GM19238 (cell line): ENCODE data around the gene UNC5C.

Source experiments
- DNase-seq: peaks from one replicate; pipeline ENCODE4 v3.0.0; 2011; ENCODE audit warnings: low spot score; ENCODE audit not compliant: insufficient read length

The UNC5C gene

DNA sequence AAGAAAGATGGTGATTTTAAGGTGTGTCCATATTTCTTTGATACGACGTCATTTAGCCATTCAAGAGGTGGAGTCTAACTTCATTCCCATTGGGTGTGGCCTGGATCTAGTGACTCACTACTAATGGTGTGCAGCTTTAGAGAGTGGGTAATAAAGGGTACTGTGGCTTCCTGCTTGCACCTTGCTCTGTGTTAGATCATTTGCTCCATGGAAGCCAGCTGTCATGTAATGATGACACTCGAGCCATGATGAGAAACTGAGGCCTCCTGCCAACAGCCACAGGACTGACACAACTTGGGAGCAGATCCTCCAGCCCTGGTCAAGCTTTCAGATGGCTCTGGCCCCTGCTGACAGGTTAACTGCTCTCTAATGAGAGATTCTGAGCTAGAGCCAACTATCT is 82.0 kb downstream of the UNC5C start:
- no peak for DNase-seq

DNA sequence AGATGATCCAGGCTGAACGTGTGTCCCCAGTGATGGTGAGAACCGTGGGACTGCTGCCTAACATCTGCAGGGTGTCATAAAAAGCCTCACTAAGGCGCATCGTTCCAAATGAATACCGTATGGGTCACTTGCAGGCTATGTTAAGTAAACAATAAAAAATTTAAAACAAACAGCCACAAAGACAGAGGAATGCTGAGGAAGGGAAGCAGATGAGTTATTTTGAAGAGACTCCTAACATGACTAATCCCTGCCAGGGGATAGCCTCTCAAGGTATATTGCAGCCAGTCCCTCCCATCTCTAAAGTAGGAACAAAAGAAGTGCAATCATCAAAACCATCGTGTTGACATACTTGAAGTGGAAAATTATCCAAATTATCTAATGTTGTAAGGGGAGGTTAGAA is 83.8 kb downstream of the UNC5C start:
- no peak for DNase-seq

DNA sequence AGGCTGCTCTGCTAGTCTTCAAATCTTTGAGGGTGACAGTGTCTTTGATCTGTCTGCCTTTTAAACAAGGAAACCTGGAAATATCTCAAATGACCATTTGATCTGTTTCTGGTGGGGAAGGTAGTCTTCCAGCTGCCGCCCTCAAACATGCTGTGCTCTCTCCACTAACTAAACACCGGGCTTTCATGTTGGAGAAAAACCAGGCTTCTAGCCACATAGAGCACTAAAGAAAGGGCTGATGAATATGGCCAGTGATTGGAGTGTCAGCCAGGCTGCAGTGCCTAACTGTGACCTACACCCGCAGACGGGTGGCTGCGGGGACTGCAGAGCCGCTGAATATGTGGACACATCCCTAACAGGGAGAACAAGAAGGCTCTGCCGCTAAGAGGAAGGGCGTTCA is 85.9 kb downstream of the UNC5C start:
- no peak for DNase-seq

DNA sequence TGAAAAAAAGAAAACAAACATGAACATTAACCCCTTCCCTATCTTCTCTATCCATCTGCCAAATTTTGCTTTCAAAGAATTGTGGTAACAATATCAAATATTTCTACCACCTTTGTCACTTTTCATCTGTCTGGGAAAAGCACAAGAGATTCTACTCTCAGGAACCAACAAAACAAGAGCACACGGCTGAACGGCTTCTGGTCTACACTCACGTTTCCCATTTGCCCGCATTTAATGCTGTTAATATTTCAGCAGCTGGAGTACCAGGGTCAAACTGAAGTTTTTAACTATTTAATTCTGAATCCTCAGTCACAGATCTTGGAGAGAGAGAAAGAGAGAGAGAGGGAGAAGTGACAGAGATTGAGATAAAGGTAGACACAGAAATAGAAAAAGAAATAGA is 91.4 kb downstream of the UNC5C start:
- no peak for DNase-seq

DNA sequence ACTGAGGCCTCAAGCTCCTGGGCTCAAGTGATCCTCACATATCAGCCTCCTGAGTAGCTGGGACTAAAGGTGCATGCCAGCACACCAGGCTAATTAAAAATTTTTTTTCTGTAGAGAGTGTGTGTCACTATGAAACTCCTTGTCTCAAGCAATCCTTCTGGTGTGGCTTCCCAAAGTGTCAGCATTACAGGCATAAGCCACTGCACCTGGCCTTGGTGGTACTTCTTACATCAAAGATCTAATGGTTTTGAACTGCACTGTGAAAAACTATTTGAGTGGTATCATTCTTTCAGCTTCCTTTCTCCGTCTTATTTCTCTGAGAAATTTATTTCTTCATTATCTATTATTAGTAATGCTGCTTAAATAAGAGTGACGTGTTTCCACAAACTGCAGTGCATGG is 98.5 kb downstream of the UNC5C start:
- DNase-seq, result no peak

DNA sequence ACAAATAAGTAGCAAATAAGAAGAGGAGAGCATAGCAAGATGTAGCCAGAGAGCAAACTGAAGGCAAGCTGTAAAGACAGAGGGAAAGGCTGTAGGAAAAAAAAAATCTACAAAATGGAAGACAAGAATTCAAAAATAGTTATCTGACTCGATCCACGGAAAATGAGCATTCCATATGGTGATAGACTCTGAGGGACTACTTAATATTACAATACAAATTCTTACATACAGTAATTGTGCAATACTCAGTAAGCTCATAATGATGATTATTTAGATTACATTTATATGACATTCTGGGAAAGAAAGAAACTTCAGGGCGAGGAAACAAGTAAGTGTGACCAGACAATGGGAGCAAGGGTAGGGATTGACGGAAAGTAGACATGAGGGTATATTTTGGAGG is 102.6 kb downstream of the UNC5C start:
- DNase-seq, result no peak

DNA sequence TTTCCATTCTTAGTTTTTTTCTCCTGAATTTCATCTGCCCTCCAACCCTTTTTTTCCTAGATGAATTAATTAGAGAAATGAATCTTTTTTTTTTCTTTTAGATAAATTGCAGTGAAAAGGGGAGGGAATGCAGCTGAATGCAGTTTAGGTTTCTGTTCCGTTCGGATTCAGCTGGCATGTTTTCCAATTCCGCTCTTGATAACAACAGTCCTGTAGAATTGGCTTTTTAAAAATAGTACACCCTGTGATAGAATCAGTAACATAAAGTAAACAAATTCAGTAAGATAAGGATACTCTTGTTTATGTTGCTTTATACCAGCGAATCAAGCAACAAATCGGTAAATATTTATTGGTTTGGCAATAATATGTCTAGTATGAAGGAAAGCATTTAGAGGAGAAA is 103.5 kb downstream of the UNC5C start:
- DNase-seq, result no peak

DNA sequence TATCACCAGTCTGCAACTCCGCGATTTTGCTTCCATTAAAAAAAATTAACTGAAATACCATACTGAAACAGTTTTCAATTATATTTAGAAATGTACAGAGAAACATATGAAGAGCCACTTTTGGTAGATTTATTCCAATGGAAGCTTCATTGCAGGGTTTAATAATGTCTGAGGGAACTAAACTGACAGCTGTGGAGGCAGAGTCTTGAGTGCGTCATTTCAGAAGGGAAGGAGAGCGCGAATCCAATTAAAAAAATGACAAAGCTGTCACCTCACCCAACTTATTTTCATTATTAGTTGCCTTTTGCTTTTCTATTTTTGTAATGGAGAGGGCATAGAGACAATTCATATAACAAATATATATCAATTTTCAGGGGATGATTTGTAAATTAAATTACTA is 104.0 kb downstream of the UNC5C start:
- DNase-seq, result no peak

DNA sequence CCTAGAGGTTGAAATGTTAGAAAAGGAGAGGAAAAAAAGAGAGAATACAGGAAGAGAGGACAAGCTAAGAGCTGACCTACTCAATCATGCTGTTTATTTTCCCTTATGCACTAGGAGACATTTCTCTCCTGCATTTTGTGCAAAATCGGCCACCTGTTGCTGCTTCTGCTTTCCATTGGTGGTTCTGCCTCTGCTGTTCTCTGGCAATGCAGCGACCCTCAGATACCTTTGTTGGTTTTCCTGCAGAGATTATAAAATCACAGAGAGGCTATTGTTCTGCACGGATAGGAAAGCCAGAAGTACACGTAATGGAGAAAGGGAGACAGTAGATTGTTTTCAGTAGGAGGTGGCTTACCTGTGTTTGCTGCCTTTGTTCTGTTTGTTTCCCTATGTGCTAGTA is 108.9 kb downstream of the UNC5C start:
- no peak for DNase-seq

DNA sequence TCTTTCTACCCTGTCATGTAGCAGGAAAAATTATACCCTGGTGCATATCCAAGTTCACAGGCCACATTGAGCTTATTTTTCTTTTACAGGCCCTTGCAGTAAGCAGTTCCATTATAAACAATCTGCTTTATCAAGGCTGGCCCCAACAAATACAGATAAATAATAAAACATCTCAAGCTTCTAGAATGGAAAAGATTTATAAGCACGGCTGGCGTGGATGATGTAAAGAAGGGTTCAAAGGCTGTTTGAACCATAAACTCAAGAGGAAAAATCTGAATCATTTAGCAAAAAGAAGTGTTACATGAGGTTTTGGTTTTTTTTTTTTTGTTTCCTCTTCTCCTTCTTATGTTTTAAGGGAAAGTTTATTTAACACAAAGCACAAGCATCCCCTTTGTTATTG is 109.7 kb downstream of the UNC5C start:
- no peak for DNase-seq

DNA sequence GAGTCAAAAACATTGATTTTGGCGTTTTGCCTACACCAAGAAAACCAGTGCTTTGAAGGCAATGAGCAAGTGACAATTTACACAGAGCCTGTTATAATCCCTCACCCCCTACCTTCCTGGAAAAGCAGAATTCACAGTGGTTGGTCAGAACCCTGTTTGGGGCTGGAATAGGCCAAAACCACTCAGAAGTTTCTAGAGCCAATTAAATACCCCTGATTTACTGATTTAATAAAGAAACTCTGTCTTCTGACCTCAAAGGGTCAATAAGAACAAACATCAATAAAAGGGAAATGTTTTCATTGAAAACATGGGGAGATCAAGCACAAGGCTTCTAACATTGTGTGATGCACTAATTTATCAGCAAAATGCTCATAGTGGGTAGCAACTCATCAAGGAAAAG is 116.3 kb downstream of the UNC5C start:
- no peak for DNase-seq

DNA sequence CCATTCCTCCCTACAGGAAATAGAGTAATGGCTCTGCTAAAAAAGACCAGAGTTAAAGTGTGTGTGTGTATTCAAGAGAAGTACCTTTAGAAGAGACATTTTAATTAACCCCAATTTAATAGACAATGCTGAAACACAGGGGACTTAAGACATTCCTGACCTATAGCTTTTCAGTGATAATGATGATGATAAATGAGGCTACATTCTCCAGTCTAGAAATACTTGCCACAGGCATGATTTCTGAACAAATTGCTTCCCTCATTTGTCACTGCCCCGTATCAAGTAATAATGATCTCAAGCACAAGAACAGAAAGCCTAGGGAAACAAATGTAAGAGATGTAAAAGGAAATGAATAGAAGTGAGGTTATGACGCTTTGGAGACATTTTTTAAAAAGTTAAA is 117.1 kb downstream of the UNC5C start:
- no peak for DNase-seq

DNA sequence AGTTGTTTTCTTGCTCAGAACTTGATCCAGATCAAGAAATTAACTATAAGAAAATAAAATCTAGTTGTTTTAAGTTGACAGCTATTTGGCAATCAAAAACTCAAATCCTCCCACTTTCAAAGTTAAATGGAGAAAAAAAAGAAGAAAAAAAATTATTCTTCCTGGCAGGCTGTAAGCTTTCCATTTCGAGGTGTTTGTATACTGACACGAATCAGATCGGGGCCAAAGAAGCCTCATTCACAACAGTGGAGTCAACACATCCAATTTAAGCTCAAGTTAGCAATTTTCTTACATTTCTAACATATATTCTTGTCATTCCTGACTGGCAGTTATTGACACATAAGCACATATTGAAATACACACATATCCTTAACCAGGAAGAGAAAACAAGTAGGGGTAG is 119.4 kb downstream of the UNC5C start:
- no peak for DNase-seq

DNA sequence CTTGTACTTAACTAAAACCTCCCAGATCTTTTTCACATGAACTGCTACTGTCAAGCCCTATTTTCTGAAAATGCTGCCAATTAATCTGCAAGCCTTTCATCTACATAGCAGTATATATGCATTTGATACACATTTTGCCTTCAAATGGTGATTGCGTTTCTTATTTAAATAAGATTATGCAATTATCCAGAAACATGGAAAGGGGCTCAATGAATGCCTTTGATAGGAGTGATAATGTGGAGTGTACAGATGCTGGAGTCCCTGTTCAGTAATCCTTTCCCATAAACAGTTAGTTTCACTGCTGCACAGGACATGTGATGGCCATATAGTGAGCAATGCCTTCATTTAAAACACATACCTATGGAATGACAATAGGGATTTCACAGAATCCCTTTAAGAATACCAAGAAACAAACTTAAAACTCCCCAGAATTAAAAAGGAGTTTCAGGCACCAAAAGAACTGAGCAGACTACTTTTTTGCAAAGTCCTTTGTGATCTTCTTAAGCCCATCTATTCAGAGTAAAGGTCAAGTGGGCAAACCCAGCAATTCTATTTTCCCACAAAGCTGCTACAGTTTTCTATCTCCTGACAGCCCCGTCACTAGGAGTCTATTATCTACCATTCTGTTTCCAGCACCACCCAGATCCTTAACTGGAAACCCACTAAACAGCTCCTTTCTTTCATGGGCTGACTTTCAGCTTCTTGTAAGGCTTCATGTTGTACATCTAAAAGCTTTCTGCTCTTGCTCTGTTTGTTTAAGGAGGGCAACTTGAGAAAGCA is 120.3 kb downstream of the UNC5C start:
- DNase-seq, result no peak

DNA sequence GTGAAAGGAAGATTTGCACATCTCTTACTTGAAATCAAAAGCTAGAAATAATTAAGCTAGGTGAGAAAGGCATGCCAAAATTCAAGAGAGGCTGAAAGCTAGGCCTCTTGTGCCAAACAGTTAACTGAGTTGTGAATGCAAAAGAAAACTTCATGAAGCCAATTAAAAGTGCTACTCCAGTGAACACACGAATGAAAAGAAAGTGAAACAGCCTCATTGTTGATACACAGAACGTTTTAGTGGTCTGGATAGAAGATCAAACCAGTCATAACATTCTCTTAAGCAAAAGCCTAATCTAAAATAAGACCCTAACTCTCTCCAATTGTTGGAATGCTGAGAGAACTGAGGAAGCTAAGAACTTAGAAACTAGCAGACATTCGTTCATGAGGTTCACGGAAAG is 122.3 kb downstream of the UNC5C start:
- DNase-seq, result no peak

DNA sequence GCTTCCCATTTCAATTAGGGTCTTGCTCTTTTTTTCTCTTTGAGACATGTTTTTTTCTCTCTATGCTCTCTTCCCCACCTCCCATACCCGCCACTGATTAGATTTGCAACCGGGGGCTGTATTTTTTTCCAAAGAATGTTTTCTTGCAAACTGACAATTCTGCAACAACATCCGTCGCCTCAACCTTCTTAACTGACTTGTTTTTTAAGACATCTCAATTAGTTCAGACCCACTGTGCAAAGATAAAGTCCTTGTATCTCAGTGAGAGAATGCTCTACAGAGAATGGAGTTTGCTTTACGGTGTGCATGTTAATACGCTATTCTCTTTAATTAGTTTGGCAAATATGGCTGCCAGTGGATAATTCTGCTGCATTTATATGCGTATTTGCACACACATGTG is 126.3 kb downstream of the UNC5C start:
- DNase-seq, result no peak

DNA sequence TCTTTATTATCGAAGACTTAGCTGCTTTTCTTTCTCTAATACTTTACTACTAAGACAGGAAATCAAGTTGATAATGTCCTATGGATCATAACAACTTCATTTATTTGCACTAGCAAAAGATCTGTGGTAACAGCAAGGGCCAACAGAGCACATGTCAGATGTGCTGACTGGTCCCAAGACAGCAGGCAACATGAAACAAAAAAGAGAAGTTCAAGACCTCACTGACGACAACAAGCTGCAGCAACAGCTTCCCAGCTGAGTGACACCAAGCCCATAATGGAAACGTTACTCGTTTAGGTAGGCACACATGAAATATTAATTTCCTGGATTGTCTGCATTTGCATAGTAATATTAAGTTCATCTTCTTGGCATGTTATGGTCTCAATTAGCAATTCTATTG is 126.9 kb downstream of the UNC5C start:
- no peak for DNase-seq

DNA sequence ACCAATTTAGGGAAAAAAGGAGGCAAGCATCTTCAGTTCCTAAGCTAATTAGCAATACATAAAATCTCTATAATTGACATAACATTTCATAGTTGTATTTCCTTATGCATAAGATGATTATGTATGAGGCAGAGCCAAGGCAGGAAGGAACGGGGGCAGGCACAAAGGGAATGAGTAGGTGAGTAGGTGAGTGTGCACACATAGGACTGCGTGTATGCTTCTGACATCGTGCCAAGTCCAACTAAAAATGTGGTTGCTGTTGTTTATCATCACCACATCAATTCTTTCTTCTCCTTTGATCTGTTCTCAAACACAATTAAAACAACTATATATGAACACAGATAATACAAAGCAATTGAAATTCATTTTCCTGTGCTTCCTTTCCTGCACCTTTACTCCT is 131.2 kb downstream of the UNC5C start:
- DNase-seq, result no peak

DNA sequence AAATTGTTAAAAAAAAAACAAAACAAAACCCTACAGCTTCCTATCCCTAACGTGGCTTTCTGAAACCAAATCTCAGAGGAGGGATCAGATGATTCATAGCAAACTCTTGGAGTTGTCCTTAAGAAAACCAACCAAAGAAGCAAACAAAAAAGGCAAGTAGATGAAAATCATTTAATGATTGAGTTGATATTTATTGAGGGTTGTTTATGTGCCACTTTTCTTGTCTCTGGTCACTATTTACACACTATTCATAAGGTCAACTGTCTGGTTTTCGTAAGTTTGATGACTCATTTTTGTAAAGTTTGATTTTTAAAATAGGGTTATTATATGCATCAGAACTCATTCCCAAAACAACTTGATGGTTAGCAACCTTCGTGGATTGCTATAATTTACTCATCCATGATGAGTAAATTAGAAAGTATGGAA is 133.4 kb downstream of the UNC5C start:
- DNase-seq, result no peak

DNA sequence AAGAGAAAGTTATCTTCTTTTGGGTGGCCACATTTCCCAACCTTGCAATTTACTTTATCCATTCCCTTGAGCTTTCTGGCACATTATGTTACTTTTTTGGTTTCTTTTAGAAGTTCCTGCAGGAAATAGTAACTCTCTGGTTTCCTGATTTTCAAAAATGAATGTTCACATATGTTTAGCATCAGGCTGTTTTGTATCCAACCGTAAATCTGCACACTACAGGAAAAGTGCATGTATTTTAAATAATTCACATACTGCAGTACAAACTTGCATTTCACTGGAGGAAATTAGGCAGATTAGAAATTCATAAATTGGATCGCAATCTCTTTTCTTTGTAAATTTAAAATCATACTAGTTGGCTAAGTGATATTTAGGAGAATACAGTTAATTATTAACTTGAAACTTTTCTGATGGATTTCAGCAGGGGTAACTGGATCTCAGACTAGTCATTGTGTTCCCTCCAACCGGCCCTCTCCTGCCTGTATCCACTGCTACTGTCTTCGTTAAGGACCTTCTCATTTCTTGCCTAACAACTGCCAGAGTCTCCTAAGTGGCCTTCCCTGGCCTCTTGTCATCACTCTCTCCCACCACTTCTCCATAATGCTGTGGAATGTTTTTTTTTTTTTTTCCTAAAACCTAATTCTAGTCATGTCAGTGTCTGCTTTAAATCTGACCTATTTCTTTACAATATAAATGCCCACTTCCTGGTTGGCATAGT is 137.2 kb downstream of the UNC5C start:
- no peak for DNase-seq

DNA sequence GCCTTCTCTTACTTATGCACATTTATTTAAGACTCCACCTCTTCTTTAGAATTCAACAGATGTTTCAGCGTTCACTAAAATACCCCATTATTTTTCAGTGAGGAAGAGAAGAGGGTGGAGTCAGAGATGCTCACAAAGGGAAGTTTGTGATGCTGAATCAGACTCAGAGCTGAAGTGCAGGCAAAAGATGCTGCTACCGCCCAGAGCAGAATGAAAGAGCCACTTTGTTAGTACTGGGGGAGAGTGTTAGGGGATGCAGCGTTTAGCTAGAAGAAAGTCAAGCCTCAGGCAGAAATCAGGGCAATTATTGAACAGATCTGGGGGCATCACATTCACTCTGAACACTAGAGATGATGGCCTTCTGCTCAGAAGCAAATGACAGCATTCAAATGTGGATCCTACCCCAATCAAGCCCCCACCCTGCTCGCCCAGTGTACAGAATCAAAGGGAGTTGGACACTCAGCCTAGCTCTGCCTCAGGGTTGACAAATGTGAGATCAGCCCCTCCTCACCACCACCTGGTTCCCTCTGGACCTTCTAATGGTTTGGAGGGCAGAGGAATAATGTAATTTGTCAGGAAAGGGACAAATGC is 138.3 kb downstream of the UNC5C start:
- no peak for DNase-seq

DNA sequence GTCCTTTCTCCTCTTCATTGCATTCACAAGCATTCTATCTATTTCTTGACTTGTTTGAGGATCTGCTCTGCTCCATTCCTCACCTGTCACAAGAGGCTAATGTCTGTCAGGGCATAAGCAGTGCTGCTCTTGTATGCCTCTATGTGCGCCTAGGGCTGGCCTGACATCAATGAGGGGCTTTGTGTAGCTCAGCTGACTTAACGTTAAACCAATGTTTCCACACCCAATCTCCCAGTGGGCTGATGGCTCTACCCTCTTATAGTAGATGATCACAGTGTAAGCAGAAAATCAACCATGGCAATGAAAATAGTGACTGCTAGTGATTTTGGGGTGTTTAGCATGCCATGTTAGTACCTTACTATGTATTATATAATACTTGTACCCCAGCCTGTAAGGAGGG is 139.0 kb downstream of the UNC5C start:
- no peak for DNase-seq

DNA sequence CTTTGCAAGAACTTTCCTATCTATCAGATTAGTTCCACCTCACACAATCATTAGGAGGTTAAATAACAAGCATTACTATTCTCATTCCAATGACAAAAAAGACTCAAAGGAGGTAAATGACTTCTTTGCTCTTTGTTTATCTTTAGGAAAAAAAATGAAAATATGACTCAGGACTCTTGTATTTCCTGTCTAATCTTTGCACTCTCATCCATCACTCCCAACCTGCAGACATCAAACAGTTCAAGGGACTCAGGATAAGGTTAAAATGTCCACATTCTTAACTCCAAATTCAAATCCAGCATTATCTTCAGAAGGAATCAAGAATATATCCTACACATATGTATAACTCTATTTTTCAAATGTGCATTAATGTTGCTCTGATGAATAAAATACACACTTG is 139.6 kb downstream of the UNC5C start:
- DNase-seq, result no peak
